Stimulated activated CD8-positive, alpha-beta memory T cell treated with anti-CD3 and anti-CD28 coated beads, Interleukin-4, amount 100 ng/mL, for 48 hours (primary cell): ENCODE data around the gene SLC18A2.

Experiments used
- DNase-seq: peaks from one replicate; pipeline ENCODE4 v3.0.0-alpha.2; 2020

Gene SLC18A2

DNA sequence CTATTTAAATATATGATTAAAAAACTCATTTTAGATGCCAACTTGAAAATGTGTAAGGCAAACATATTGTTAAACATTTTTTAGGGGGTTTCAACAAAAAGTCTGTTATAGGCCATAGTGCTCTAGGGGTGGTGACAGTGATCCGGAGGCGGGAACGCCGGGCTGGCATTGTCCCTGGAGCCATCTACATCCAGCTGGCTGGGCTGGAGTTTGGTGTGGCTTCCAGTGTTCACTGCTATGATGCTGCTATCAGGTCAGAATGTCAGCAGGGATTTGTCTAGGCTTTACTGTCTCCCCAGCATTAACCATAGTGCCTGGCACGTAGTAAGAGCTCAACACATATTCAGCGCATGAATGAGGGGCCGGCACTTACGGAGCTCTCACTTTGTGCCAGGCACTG, 1.9 kb upstream of the SLC18A2 start:
- no peak for DNase-seq

DNA sequence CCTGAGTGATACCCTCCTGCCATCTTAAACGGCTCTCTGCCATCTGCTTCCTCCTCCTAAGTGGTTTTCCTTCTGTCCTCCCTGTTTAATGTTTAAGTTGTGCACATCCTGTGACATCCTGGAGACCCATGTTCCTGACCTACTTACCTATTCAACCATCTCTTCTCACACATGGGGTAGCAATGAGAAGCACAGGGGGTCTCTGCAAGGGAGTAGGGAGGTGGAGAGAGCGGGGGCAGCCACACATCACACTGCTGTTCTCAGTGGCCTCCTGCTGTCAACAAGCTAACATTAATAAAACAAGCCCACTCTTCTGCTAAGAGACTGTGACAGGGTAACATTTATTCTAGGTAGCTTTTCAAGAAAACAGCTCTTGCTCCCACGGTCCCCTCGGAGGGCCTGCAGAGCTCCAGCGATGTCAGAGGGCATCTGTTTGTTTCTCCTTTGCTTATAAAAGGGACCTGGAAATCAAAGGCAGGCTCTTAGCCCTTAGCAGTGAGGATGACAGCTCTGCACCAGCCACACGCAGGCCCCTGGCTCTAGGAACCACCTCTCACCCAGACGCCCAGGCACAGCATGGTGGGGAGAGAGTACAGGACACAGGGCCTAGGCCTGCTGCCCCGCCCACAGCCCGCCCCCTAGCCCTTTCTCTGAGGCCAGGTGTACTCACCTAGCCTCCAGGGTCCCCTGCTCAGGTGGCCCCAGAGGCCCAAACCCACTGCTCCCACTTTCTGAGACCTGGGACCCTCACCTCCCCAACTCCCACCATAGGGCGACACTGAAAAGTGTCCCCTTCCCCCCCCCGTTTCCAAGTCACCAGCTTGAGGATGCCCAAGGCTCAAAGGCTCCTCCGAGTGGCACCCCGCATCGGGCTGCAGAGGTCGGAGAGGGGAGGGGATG, 943 bp upstream of the SLC18A2 start:
- DNase-seq = no peak

DNA sequence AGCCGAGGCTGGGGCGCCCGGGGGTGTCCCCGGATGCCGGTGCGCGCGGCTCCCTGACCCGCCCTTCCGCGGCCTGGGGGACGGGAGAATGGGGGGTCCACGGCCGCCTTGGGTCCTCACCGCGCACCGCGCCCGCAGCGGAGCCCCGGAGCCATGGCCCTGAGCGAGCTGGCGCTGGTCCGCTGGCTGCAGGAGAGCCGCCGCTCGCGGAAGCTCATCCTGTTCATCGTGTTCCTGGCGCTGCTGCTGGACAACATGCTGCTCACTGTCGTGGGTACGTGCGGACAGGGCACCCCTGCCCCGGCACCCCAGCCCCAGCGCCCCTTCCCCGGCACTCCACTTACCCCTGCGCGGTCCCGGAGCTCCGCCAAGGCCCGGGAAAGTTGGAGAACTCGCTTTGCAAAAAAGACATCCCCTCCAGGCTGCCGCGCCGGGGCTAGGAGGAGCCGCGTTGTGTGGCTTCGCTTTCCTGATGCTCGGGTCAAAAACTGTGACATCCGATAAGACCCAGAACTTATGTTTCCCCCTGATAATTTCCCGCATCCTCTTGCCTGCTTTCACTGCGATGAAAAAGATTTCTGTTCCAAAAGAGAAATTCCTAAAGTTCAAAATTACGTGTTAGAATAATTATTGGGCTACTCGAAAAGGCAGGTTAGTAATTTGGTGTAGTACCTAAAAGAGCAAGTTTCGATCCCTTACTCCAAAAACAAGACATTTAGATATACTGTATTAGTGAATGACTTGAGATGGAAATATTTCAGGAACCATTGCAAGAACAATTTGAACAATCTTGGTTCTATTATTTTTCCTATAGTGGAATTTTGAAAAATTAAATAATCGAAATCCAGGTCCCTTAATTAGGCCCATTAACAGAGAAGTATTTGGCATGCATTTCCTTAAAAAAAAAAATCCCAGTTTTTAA, 888 bp downstream of the SLC18A2 start:
- DNase-seq = no peak

DNA sequence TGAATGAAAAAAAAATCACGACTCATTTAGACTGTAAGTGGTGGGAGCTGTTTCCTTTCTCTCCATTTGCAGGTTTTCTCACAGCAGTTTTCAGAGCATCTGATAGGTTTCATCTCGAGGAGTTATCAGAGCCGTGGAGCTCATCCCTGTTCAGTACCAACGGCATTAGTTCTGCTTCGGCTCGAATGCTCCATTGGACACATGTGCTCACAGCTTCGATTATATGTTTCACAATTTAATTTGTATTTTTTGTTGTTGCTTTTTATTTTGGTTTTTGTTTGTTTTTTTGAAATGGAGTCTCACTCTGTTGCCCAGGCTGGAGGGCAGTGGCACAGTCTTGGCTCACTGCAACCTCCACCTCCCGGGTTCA, 1.5 kb downstream of the SLC18A2 start:
- DNase-seq = no peak

DNA sequence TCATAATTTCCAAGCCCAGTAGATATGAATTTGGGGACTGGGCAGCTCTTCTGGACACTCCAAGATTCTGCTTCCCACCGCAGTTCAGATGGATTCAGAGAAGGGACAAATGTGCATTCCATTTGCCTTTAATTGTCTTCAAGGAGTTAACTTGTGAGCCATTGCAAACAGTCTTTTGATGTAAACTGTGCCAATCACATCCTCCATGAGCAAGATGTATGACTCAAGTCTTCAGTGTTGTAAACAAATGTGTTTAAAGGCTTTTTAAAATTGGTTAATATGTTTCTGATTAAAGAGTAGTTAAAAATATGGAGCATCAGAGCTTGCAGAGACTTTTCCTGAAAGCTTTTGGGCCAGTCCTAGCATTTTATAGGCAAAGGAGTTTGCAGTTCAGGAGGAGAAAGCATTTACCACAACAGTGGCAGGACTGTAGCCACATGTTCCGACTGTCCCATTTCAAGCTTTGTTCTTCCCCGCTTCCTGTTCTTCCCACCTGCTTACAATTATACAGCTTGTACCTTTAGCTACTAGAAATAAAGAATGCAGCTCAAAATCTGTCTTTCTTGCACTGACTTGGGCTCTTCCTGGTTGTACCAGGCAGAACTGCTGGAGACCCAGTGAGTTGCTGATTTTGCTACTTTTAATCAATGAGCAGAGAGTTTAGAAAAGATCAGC, 6.2 kb downstream of the SLC18A2 start:
- DNase-seq = no peak

DNA sequence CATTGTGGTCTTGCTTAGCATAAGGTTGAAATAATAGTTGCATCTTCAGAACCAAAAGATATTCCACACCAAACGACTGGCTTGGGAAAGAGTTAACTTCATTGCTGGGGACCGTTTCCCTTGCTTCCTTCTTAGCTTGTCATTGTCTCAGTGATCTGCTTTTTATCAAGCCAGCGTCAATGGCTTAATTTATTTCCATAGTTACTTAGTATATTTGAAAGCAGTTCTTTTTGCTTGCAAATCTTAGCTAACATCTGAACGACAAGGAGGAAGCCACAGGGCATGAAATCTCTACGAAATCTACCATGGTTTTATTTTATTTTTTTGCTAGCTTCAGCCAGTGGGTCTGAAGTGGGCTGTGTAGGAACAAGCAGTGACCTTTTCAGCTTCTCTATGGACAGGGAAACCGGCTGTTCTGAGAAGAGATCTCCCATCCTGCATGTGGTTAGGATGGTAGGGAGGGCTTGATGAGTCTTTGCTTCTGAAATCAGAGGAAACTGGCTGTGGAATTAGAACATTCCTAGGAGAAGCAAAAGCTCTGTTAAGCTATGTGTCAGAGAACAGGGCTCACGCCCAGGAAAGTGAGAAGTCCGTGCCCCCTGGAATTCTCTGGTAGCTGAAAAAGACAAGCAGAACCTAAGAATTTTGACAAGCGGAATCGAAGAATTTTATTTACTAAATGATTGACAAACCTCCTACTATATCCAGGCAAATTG, 8.0 kb downstream of the SLC18A2 start:
- no peak for DNase-seq

DNA sequence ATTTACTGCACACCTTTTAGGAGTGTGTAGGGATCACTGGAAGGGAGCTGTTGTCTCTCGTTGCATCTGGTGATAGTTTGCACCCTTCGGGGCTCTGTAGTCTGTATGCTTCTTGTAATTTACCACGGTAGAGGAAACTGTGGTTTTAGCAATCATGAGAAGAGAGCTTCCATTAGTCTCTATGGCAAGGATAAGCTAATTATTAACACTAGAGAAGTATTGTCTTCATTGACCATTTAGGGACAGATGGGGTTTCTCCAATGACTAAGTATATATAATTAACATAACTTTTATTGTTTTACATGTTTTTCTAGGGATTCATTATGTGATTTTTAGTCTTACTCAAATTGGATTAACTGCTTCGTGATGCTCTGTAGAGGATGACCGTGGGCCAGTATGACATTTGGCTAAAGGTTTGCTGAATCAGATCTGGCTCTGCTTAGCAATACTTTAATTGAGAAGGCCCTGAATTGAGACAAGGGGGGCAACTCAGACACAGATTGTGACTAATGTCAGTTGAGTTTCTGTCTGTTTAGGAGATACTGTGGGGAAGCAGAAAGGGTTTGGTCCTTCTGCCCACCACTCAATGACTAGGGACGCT, 8.7 kb downstream of the SLC18A2 start:
- DNase-seq = no peak

DNA sequence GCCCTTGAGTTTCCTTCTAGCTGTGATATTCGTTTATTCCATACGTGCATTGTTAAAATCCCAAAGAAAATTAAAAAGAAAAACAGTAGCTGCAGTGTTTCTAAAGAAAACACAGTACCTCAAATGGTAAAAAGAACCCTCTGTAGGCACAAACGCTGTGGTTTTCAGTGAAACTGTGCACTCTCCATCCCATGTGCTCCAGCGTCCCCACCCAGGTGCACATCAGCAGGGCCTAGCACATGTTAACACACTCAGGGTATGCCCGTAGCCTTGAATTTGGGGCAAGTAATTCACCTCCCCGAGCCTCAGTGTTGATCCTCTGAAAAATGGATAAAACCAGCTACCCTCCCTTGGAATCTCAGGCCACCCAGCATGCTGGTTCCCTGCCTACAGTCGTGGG, 9.5 kb downstream of the SLC18A2 start:
- DNase-seq = no peak

DNA sequence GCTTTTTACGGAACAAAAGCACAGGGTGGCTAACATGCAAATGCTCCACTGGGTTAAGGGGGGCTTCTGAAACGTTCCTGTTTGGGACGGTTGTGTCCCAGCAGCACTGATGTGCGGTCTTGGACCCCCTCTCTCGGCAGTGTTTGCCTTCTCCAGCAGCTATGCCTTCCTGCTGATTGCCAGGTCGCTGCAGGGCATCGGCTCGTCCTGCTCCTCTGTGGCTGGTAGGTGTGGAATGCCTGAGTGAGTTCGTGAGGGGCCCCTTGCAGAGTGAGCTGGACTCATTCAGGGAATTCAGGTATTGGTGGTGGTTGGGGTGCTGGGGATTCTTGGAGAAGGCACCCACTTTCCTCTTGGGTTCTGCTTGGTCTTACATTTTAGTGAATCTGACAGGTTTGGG, 13.0 kb downstream of the SLC18A2 start:
- no peak for DNase-seq

DNA sequence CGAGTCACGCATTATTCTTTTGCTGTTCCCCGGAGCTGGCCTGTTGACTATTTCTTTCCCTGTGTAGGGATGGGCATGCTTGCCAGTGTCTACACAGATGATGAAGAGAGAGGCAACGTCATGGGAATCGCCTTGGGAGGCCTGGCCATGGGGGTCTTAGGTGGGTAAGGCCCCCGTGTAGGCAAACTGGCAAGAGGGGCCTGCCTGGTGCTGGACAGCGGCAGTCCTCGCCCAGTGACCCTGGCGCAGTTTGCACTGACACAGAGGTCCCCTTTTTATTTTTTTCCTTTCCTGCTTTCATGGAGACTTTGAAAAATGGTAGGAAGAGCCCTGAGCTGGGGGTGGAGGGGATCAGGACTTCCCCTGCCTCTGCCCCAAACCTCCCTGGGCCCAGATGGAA, 13.4 kb downstream of the SLC18A2 start:
- DNase-seq = no peak

DNA sequence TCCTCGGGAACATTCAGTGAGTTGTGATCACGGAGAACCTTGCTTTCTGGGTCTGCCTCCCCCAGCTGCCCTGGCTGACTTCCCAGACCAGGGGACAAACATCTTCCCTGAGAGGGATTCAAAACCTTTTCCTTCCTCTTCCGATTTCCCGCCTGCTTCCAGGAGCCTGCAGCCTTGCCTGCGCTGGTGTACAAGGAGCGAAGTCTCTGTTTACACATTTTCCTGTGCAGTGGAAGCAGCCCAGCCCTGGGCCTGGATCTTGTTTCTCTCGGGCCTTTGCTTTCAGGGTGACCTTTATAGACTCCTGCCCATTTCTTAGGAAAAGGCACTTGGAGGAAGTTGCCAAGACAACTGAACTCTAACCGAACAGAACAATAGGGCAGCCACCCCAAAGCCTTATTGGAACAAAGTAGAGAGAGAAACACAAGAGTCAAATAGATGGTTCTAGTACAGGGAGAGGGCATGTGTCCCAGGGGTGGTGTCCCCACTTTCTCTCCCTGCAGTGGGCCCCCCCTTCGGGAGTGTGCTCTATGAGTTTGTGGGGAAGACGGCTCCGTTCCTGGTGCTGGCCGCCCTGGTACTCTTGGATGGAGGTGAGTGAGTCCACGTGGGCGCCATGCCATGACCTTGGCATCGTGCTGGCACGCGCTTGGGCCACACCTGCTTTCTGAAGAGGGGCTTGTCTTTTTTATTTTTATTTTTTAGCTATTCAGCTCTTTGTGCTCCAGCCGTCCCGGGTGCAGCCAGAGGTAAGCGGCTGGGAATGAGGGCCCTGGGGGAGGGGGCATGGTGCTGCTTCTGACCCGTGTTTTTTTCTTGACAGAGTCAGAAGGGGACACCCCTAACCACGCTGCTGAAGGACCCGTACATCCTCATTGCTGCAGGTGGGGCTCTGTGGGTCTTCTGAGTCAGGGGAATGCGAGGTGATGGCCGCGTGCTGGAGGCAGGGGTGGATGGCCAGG, 14.1 kb downstream of the SLC18A2 start:
- DNase-seq = no peak

DNA sequence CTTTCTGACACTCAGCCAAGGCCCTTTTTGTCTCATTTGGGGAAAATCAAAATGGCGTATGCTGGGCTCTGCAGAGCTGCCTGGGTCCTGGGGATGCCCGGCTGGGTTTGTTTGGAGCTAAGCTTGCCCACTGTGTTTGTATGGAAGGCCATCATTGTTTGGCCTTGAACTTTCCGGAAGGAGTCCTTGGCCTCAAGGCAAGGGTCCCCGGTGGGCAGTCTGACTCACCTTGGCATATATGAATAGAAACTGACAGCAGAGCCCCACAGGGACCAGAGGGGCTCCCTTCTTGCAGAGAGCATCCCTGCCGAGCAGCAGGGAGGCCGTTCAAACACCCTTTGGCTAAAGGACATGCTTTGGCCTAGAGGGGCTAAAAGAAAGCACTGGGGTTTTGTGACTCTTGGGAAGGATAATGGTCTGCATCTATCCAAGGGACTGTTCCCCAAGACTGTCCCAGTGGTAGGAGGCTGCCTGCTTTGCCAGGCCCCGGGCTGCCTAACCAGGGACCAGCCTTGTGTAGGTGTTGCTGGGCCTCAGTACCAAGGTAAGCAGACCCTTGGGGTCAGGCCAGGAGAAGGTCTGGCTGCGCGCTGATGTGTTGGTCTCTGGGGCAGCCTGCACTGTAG, 15.0 kb downstream of the SLC18A2 start:
- no peak for DNase-seq

DNA sequence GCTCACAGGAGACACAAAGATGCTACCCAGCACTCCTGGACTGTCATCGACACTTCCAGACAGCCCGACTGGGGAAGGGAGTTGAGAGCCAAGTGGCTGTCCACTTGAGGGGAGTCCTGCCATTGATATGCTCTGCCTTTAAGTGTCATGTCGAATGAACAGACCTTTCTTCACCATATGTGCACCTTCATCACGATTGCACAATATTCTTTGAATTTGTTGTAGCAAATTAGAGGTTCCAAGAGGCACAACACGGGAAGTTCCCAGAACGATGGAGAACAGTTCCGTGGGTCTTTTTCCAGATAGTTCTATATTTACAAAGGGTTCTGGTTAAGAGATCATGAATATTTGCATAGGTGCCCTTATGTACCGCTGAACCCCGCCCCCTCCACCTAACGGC, 16.0 kb downstream of the SLC18A2 start:
- no peak for DNase-seq

DNA sequence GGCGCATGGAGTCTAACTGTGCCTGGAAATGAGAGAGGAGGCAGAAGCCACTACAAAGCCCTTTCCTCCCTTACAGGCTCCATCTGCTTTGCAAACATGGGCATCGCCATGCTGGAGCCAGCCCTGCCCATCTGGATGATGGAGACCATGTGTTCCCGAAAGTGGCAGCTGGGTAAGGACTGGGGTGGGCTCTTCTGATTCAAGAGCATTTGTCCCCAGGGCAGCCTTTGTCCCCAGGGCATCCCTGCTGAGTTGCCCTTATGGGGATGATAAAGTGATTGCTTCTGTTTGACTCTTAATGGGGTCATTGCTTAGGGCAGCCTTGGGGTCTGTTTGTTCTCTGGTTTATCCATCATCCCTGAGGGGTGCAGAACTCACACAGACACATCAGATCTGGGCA, 16.8 kb downstream of the SLC18A2 start:
- DNase-seq = no peak

DNA sequence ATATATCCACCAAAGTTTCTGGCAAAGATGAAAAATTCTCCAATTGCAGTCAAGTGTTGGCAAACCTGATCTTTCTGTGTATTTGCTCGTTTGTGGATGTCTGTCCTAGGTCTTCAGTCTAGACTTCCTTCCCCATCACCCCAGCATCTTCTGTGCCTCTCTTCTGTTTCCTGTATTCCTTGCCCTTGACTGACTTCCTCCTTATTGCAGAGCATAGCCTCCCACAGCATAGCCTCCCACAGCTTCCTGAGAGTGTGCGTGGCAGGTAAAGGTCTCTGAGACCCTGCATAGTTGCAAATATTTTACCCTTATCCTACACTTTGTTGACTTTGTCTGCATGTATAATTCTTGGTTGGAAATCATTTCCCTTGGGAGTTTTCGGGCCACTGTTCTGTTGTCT, 18.4 kb downstream of the SLC18A2 start:
- DNase-seq = no peak

DNA sequence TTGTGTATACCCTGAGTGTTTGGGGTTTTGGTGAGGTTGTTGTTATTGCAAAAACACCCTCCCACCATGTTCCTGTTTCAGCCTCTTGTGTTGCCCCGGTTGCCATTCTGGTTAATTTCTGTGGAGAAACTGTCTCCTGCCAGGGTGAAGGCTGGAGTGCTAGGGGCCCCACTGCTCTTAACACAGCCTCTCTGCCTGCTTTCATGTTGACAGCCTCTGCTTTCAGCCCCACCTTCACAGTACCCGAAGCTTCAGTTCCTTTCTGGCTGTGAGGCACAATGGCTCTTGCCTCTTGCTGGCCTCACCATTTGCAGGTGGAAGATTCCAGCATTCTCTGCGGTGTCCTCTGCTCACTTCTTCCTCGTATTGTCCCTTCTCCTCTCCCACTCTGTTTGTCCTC, 19.2 kb downstream of the SLC18A2 start:
- no peak for DNase-seq

DNA sequence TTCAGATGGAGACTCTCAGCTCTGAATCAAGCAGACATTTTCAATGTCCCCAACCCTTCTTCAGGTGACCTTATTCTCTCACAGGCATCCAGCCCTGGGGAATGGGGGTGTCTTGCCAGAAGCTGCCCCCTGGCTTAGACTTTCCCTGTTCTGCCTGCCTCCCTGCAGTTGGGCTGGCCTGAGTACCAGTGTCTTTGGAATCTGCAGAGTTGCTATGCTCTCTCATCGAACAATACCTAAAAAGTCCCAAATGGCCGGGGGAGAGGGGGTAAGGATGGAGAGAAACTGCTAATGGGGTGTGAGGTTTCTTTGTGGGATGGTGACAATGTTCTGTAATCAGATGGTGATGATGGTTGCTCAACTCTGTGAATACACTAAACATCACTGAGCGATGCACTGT, 20.6 kb downstream of the SLC18A2 start:
- no peak for DNase-seq

DNA sequence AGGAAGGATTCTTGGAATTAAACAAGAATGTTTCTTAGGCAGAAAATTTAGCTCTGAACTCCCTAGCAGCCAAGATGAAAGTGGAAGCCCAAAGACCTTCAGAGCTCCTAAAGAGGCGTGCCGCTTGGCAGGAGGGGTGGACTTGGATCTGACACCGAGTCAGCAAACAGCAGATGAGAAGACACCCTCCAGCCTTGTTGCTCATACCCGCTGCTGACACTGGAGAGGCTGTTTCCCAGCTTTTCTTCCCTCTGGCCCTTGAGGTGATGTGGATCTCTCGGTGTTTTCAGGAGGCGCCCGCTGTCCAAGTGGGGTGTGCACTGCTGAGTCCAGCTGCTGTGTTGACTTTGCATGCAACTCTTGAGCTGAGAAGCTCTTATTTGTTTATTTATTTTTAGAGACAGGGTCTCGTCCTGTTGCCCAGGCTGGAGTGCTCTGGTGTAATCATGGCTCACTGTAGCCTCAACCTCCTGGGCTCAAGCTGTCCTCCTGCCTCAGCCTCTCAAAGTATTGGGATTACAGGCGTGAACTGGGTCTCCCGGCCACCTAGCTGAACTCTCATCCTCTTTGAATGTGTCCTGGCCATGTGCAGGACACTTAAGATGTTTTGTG, 21.5 kb downstream of the SLC18A2 start:
- DNase-seq = no peak

DNA sequence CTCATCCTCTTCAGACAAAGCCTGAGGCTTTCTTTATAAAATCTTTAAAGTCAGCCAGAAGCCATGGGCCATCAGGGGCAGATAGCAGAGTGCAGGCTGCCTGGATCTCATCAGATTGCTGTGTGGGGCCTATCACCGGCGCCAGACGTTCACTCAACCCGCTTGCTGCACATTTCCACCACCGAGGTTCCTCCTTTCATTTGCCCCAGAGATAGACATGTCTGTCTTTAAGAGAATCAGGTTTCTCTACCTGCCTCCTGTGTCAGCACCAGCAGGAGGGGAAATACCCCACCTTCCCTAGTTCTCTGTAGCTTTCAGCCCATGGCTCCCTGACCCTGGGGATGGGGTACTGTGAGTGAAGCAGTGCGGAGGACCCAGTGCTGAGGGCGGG, 22.0 kb downstream of the SLC18A2 start:
- no peak for DNase-seq

DNA sequence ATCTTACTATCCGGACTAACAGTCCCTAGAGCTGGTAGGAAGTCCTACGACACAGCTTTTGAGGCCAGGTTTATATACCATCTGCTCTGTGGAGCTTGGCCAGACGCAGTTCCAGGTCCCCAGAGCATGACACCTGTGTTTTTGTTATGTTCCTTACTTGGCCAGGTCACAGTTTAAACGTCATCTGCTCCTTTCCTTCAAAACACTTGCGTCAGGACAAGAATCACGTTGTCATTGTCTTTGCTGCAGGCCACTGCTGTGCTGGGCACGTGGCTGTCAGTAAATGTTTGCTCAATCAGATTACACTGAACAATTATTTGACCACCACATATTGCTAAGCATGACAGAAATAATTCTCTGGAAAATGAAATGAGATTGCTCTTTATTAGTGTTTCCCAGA, 23.9 kb downstream of the SLC18A2 start:
- no peak for DNase-seq
